Stomach (tissue), 9 donors: ENCODE measurements around the gene RAB36. TPM values are rescaled to one million over a fixed set of nuclear protein-coding genes. Genes with fewer than 3 reads are reported as not detected.
A peak's percentile ranks its signal among the peaks of the same experiment; 100 is the strongest.

ENCODE experiments used
- DNase-seq, 2 donors: peaks; one replicate each; pipeline versions ENCODE4 v3.0.0 to v3.0.0-alpha.2; 2013 to 2019
- H3K27ac ChIP-seq, 5 donors: fragments of 200-600 bp in 4 of 5; sonication (generic) in 4 of 5; one replicate each; pipeline ENCODE4 v1.5.1; 2013 to 2019; ENCODE audit warnings: mild to moderate bottlenecking in 1 of 5, moderate library complexity in 1 of 5
- H3K27me3 ChIP-seq, 3 donors: fragments of 200-600 bp; sonication (generic); one replicate each; pipeline ENCODE4 v1.5.1; 2017 to 2019; ENCODE audit warnings: mixed run types in 1 of 3
- H3K36me3 ChIP-seq, 4 donors: fragments of 200-600 bp; sonication (generic); 1 replicate in 3 of 4; 2 replicates in 1 of 4; pipeline ENCODE4 v1.5.1; 2016 to 2019
- H3K4me1 ChIP-seq, 4 donors: fragments of 200-600 bp; sonication (generic); one replicate each; pipeline ENCODE4 v1.5.1; 2016 to 2019
- H3K4me3 ChIP-seq, 4 donors: fragments of 200-600 bp; sonication (generic) in 3 of 4; one replicate each; pipeline ENCODE4 v1.5.1; 2016 to 2019; ENCODE audit warnings: mild to moderate bottlenecking in 1 of 4
- H3K9me3 ChIP-seq, 4 donors: fragments of 200-600 bp; sonication (generic); one replicate each; pipeline ENCODE4 v1.5.1; 2016 to 2019
- EP300 ChIP-seq: sonication (generic); formaldehyde crosslinking; IDR thresholded peaks from one replicate; pipeline ENCODE4 v1.6.1; 2017; ENCODE audit warnings: antibody characterized with exemption
- POLR2A ChIP-seq, 4 donors: fragments of 450-650 bp; IDR thresholded peaks; one replicate each; pipeline ENCODE4 v1.6.1; 2016; ENCODE audit warnings: antibody characterized with exemption in 4 of 4, control low read depth in 2 of 4, mild to moderate bottlenecking in 1 of 4, moderate library complexity in 1 of 4
- POLR2AphosphoS5 ChIP-seq, 3 donors: sonication (generic); formaldehyde crosslinking; IDR thresholded peaks; one replicate each; pipeline ENCODE4 v1.6.1; 2016; ENCODE audit warnings: antibody characterized with exemption in 3 of 3
- WGBS, 5 donors: extraction: QIAGEN DNeasy Blood & Tissue Kit in 3 of 5; methylation state at CpG; one replicate each; pipeline versions ENCODE4 v1.1.5 to v1.1.7; 2013 to 2018; 5-methylcytosine and 5-hydroxymethylcytosine counted together
- intact Hi-C: fragments of 100-400 bp; cut with DNase I; formaldehyde crosslinking; loops from one replicate; pipeline ENCODE4 v1.15.1; 2023; ENCODE audit warnings: low total_unique reads
- polyA plus RNA-seq, 3 donors: library from polyadenylated mRNA; stranded (reverse); fragments of 200-250 nt; gene quantifications; one replicate each; pipeline ENCODE4 v1.2.3, GENCODE V29; 2013
- total RNA-seq, 5 donors: library from RNA; depleted of rRNA; stranded (reverse); fragments of >200 nt; gene quantifications; one replicate each; pipeline versions ENCODE4 v1.1.0 to v1.2.3, GENCODE V29; 2014 to 2016
- TF ChIP-seq, protein P1 (sequence below), 7 experiments: fragments of 450-650 bp in 4 of 7; fragments of 200-600 bp in 3 of 7; sonication (generic) in 3 of 7; IDR thresholded peaks; one replicate each; pipeline ENCODE4 v1.5.1; 2016 to 2019; ENCODE audit warnings: antibody characterized with exemption in 7 of 7, control low read depth in 2 of 7, mild to moderate bottlenecking in 1 of 7
- donor health status: healthy with polysubstance abuse.
- donor health status: Bipolar disorder and iron deficiency.
- donor health status: healthy.

The RAB36 gene
- total and polyA plus RNA-seq, 8 donors, result 0.58 to 7.6 (median 1.6) TPM; not detected in 1

DNA sequence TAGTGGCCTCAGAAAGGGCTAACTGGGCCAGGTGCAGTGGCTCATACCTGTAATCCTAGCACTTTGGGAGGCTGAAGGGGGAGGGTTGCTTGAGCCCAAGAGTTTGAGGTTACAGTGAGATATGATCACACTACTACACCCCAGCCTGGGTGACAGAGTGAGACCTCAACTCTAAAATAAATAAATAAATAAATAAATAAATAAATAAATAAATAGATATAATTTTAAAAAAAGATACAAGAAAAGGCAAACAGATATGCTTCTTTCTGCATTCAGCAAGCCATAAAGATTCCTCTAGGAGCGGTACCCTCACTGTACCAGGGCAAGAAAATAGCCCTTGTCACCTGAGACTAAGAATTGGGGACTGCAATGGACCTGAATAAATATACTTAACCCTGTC lies 2.2 kb upstream of the RAB36 start:
- H3K27ac ChIP-seq, result peak overlapping the region in 1 of 5 donors; percentile 79
- H3K9me3 ChIP-seq, result no peaks in the 10 kb centered on the region
- no peak overlapping the region for H3K4me3 ChIP-seq
- no peaks in the 10 kb centered on the region for H3K36me3 ChIP-seq
- TF ChIP-seq POLR2A (IDR thresholded peaks at IDR 0.05) (no peak), EP300 (no peak), POLR2AphosphoS5 (IDR thresholded peaks at IDR 0.05) (no peak)
- TF ChIP-seq, protein P1, sequence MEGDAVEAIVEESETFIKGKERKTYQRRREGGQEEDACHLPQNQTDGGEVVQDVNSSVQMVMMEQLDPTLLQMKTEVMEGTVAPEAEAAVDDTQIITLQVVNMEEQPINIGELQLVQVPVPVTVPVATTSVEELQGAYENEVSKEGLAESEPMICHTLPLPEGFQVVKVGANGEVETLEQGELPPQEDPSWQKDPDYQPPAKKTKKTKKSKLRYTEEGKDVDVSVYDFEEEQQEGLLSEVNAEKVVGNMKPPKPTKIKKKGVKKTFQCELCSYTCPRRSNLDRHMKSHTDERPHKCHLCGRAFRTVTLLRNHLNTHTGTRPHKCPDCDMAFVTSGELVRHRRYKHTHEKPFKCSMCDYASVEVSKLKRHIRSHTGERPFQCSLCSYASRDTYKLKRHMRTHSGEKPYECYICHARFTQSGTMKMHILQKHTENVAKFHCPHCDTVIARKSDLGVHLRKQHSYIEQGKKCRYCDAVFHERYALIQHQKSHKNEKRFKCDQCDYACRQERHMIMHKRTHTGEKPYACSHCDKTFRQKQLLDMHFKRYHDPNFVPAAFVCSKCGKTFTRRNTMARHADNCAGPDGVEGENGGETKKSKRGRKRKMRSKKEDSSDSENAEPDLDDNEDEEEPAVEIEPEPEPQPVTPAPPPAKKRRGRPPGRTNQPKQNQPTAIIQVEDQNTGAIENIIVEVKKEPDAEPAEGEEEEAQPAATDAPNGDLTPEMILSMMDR (IDR thresholded peaks at IDR 0.05), result no peak
- no peaks in the 10 kb centered on the region for H3K27me3 ChIP-seq
- intact Hi-C loops, result no loop called here
- no peak for DNase-seq
- 94 to 100% (median 98%) methylated on average over 1 of the region's 1 CpG for WGBS, 5 donors
- peaks cover 36 to 66% (median 55%) of the 10 kb centered on the region in 4 donors for H3K4me1 ChIP-seq

DNA sequence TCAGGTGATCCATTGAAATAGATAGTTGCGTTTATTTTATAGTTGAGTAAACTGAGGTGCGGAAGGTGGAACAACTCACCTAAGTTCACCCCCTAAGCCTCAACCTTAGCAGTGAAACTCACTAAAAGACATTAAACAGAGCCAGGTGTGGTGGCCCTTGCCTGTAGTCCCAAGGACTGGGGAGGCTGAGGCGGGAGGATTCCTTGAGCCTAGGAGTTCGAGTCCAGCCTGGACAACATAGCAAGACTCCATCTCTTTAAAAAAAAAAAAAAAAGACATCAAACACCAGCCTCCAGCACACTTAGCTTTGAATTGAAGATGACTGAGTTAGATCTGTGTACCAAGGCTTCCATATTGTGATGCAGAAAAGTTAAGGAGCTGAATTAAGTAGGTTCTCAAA lies 845 bp upstream of the RAB36 start:
- H3K4me1 ChIP-seq, result peaks cover 36 to 66% (median 60%) of the 10 kb centered on the region in 4 donors
- intact Hi-C loops, result no loop called here
- H3K36me3 ChIP-seq, result peaks cover 0 to 2% (median 0%) of the 10 kb centered on the region in 4 donors
- H3K4me3 ChIP-seq, result peak overlapping the region; percentile 46 to 53 (median 48)
- no peak for DNase-seq
- peak overlapping the region in 4 of 5 donors; percentile 25 to 84 (median 75) for H3K27ac ChIP-seq
- TF ChIP-seq POLR2A (IDR thresholded peaks at IDR 0.05) (no peak), EP300 (no peak), POLR2AphosphoS5 (IDR thresholded peaks at IDR 0.05) (no peak)
- TF ChIP-seq, protein P1 (IDR thresholded peaks at IDR 0.05), result no peak
- H3K27me3 ChIP-seq, result no peaks in the 10 kb centered on the region
- 65 to 85% (median 76%) methylated on average over 4 of the region's 4 CpGs for WGBS, 5 donors
- no peaks in the 10 kb centered on the region for H3K9me3 ChIP-seq

DNA sequence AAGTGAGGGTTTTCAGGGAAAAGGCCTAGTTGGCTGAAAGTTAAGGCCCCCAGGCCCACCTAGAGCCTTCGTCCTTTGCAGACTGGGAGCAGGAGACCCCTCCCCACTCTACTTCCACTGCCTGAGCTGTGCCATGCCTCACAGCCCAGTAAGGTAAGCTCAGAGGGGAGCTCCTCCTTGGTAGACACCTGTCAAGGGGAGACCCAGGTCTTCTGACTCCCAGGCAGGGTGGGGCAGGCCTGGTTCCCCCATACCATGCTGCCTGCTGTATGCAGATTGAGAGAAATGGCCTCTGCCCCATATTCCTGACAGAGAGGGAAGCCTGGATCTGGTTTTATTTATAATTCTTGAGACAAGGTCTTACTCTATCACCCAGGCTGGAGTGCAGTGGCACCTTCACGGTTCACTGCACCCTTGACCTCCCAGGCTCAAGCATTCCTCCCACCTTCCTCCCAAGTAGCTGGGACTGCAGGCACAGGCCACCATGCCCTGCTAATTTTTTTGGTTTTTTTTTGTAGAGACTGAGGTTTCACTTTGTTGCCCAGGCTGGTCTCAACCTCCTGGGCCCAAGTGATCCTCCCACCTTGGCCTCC lies 697 bp downstream of the RAB36 start:
- no peak for DNase-seq
- Histone ChIP-seq H3K36me3 (peaks cover 0 to 15% (median 6%) of the 10 kb centered on the region in 4 donors), H3K27me3 (no peaks in the 10 kb centered on the region), H3K4me3 (peak overlapping the region; percentile 46 to 53 (median 48)), H3K4me1 (peaks cover 36 to 66% (median 60%) of the 10 kb centered on the region in 4 donors), H3K27ac (peak overlapping the region; percentile 14 to 84 (median 72)), H3K9me3 (no peaks in the 10 kb centered on the region)
- intact Hi-C loops, result no loop called here
- 67 to 85% (median 73%) methylated on average over 2 of the region's 2 CpGs for WGBS, 5 donors
- TF ChIP-seq POLR2A (IDR thresholded peaks at IDR 0.05), result no peak
- TF ChIP-seq, protein P1 (IDR thresholded peaks at IDR 0.05), result no peak

DNA sequence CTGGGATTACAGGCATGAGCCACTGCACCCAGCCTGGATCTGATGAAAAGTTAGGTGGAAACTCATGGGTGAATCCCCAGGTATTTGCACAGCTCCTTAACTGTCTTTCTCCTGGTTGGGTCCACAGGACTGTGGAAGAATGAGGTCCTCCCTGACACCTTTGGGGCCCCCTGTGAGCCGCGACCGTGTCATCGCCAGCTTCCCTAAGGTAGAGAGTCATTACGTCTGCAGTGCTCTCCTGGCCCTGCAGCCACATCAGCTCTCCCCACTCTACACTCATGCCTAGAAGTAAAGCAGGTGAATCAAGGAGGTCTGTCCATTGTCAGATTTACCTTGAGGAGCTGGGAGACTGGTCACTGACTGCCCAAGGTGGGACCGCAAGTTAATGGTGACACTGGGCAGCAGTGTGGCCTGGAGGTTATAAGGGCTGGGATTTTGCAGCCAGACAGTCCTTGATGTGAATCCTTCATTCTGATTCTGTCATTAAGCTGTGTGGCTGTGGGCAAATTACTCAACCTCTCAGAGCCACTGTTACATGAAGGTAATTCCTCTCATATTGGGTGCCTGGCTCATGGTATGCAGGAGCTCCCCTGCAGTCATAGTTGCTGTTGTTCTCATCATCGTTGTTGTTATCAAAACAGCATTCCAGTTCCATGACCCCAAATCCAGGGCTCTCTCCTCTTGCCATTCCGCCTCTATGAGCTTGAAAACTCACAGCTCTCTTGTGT lies 1.4 kb downstream of the RAB36 start:
- 76 to 81% (median 79%) methylated on average over 8 of the region's 8 CpGs for WGBS, 5 donors
- no peaks in the 10 kb centered on the region for H3K27me3 ChIP-seq

More for the DNA sequence above, 1.4 kb downstream of the RAB36 start:
- peaks cover 31 to 61% (median 55%) of the 10 kb centered on the region in 4 donors for H3K4me1 ChIP-seq
- peak overlapping the region in 2 of 5 donors; percentile 11 to 84 for H3K27ac ChIP-seq
- intact Hi-C loops, result no loop called here
- peaks cover 0 to 22% (median 9%) of the 10 kb centered on the region in 4 donors for H3K36me3 ChIP-seq
- no peak overlapping the region for H3K4me3 ChIP-seq
- no peak for DNase-seq
- H3K9me3 ChIP-seq, result no peaks in the 10 kb centered on the region
- TF ChIP-seq, protein P1 (IDR thresholded peaks at IDR 0.05), result no peak
